Measurements from ENCODE around the gene DCTN1.
"Not testable (repeated sequence)": the region's sequence is repeated elsewhere in the genome, so short reads cannot be mapped to it uniquely, and the experiment has no call there.

DCTN1 gene

GRCh38 chr2:74368499-74368898 is 11.6 kb downstream of the DCTN1 start:
- no peak for DNase-seq

DNA sequence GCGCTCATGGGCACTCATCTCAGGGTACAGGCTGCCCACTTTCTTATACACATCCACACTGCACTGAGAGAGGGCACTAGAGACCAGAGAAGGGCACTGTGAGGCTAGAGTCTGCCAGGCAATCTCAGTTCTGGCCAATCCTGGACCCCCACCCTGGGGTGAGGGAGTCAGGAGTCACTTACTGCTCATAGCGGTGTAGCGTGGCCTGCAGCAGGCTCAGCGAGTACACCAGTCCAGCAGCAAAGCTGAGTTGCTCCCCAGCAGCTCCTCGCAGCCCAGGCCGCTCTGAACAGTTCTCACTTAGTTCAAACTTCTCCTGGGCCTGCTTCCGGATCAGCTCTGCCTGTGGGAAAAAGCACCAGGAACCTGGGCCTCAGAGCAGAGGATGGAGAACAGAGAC is 12.3 kb downstream of the DCTN1 start:
- no peak for DNase-seq

DNA sequence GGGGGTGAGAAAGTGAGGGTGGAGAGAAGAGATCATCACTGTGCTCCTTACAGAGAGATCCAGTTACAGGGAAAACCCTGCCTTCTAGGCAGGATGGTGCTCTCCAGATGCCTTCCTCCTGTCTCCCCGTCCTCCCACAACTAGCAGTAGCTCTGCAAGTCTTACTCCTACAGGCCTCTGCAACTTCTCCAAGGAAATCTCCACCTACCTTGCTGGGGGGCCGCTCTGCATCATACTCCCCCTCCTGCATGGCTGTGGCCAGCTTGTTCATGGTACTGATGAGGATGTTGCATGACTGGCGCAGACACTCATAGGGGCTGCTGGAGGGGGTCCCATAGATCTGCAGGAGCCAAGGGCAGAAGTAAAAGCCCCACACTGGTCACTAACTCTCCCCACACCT is 14.1 kb downstream of the DCTN1 start:
- no peak for DNase-seq

GRCh38 chr2:74364533-74365505 is 15.3 kb downstream of the DCTN1 start:
- no peak for DNase-seq

DNA sequence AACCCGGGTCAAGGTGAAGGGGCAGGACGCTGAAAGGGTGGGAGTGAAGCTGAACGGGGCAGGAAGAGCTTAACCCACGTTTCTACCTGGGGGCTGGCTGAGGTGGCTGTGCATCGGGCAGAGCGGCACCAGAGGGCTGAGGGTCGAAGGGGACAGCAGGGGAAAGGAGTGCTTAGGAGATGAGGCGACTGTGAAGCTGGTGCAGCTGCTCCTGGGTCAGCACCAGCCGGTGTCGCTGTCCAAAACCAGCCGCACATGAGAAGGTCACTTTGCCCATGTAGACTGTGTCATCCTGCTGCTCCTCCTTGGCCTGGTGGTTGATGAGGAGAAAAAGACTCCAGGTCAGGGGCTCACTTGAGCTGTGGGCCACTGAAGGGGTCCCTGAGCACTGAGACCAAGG is 18.8 kb downstream of the DCTN1 start:
- no peak for DNase-seq

DNA sequence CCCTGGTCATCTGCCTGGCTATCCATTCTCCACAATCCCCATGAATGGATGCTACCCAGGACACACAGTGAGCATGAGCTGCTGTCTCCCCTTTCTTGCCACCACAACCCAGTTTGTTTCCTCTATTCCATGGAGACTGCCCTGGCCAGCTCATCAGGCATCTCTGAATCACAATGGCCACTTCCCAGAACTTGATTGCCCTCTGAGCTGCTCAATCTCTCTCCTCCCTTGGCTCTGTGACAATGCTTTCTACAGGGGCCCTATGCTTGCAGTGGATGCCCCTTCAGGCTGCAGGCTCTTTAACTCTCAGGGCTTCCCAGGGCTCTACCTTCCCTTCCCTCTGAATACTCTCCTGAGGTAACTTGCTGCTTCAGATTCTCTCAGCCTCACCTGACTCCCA is 22.5 kb downstream of the DCTN1 start:
- no peak for DNase-seq

DNA sequence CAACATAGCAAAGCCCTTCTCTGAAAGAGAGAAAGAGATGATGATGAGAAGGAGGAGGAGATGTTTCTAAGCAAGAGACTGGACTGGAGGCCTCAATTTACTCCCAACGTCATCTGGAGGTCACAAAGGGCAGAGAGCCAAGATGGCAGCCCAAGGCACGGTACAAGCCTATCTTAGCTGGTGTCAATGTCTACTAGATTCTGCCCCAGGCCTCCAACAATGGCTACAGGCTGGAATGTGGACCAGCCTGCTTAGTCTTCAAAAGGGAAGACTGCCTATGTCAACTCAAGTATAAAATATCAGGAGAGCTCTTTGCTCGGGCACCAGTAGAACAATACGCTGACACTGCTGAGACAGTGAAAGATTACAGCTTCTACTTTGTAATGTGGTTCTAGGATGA is 30.2 kb downstream of the DCTN1 start:
- DNase-seq, result no peak

GRCh38 chr2:74347742-74348141 is 32.4 kb downstream of the DCTN1 start:
- no peak for DNase-seq

- no peak for DNase-seq
These were observed 32.8 kb downstream of the DCTN1 start for GRCh38 chr2:74347303-74347702.

DNA sequence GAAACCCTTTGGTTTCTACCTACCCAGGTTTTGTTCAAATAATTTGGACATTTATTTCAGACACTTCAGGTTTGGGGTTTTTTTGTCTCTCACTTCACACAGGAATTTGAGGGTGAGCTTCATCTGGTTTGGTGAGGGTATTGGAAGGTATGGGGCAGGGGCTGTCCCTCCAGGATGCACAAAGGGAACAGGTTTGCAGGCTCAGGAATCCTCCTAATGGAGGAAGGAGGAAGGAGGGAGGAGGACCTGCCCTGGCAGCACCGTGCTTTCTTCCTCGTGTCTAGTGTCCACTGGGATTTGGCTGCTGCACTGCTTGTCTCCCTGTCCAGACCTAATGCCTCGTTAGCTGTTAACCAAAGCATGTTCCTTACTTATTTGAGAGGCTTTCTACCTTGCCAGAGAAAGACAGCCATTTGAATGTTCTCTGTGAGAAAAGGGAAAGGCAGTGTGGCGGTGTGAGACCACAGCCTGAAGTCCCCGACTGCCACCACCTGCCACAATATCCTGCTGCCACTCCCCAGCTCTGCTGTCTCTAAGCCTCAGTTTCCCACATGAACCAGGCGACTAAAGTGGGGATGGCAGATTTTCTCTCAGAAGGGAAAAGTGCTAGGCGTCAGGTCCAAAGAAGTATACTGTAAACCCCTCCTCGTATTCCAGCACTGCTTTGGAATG is 34.7 kb downstream of the DCTN1 start:
- DNase-seq, result no peak

DNA sequence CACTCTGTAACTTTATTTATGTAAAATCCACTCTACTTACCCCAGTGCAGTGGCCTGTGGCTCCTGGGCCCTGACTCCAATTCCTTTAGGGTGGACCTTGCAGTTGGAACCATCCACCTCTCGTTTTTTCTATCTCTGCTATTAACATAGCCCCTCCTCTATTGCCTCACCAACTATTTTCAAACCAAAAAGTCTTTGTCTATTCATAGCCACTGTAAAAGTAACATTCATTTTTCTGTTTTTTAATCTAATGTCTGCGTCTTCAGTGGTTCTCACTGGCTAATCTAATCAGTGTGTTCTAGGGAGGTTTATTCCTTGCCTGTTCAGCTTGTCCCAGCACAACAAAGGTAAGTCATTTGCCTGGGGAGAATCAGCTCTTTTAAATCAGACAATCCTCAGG is 36.8 kb downstream of the DCTN1 start, which contains the start of gene SLC4A5:
Gene SLC4A5, minus strand, starts transcription at position 101 of the 400 bp plus-strand sequence. CDS start 28,393 bp downstream, outside the sequence.
- no peak for DNase-seq

GRCh38 chr2:74336227-74336626 is 43.9 kb downstream of the DCTN1 start:
- DNase-seq, result not testable (repeated sequence)

- DNase-seq, result peak; percentile 88
These were observed 45.2 kb downstream of the DCTN1 start for GRCh38 chr2:74334931-74335333.

DNA sequence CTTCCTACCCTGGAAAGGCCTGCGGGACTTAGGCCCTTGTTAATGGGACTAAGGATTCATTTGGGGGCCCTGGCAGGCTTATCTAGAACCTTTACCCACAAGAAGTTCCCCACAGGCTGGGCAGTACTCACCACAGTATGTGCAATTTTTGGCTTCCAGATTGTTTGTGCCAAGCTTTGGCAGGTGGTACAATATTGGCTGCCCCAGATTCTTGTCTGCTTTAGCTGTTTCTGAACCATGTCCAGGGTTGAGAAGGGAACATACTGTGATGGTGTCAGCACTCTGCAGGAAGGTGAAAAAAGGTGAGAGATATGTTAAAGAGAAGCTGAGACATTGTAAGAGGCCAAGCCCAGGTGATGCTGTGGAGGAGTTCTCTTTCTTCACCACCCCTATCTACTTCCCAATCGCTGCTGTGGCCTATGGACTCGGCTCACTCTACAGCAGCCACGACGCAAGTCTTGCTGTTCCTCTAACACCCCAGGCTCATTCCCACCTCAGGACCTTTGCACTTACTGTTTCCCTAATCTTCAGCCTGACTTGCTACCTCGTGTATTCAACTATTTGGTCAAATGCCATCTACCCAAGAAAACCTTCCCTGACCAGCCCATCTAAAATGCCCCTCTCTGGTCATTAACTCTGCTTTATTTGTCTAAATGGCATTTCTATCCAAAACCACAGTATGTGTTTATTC is 46.1 kb downstream of the DCTN1 start:
- DNase-seq, result no peak

DNA sequence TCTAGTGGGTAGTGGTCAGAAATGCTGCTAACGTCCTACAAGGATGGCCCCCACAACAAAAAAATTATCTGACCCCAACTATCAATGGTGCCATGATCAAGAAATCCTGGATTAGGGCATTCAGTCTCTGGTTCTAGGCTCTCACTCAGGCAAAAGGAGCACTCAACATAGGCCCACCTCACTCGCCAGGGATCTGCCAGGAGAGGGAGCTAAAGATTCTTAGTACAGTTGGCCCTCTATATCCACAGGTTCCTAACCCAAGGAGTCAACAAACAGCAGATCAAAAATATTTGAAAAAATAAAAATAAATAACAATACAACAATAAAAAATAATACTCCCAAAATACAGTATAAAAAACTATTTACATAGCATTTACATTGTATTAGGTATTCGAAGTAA is 46.9 kb downstream of the DCTN1 start:
- DNase-seq, result no peak

DNA sequence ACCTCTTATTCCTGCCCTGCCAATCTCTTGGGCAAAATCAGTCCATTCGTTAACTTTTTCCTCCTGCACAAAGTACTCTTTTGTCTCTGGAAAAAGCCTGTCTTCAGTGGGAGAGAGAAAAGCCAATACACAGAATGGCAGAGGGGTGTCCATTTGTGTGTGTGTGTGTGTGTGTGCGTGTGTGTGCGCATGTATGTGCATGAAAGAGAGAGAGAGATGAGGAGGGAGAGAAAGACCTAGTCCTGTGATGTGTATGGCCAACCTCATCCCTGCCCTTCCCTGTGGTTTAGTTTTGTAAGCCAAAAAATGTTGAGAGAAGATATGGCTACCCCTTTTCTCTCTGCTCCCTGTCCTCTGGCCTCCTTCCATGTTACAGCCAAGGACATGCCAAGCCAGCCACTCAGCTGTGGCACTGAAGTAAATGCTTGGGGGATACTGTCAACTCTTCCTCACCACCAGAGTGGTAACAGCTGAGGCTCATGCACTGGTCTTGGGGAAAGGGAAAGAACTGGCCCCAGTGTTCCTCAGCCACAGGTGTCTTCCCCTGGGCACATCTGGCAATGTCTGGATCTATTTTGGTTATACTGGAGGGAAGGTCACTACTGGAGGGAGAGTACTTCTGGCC is 47.4 kb downstream of the DCTN1 start:
- DNase-seq, result no peak

DNA sequence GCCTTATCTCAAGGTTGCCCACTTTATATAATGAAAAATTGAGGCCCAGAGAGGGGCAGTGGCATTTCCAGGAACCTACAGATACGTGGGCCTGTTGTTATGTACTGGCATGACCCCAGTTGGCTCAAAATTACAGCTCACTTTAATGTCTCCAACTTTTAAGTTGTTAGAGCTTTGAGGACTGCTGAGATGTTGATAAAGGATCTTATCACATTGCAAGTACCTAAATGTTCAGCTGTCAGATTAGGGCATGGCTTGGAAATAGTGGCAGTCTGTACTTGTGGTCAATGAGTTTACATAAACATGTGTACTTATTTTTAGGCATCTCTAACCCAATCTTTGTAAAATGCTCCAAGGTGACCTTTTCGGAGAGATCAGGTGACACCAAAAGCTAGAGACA is 51.5 kb downstream of the DCTN1 start:
- DNase-seq, result no peak

- no peak for DNase-seq
These were observed 52.0 kb downstream of the DCTN1 start for GRCh38 chr2:74328074-74328473.

DNA sequence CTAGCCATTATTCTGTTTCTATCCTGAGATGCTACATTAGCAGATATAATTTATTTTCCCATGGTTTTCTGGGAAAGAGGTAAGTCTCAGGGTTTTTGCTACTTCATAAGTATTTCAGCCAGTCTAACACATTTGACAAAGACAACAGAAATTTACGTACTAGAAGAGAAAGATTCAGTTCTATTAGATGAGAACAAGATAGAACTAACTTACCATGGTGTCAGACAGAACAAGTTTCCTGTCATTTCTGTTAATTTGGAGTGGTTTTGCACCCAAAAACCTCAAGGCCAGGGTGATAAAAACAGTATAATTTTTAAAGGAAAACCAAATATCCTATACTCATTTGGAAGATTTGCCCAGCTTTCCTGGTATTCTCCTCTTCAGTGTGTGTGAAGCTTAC is 52.5 kb downstream of the DCTN1 start:
- no peak for DNase-seq

- no peak for DNase-seq
These were observed 52.9 kb downstream of the DCTN1 start for GRCh38 chr2:74327199-74327598.

- no peak for DNase-seq
These were observed 54.3 kb downstream of the DCTN1 start for GRCh38 chr2:74325815-74326214.

- DNase-seq, result no peak
These were observed 58.4 kb downstream of the DCTN1 start for GRCh38 chr2:74321737-74322136.

DNA sequence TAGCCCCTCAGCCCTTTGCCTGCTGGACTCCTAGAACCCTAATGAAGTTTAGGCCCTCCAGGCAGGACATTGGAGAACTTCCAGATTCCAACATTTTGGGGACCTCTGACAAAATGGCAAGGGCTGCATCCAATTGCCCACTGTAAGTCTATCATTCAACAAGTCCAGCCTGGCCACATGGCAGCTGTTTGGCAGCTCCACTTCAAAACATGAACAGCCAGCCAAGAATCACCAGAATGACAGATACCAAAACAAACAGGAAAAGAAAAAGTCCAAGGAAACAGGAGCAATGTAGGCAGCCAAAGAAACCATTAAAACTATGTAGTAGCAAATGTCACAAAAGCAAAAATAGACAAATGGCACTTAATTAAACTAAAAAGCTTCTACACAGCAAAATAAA is 62.4 kb downstream of the DCTN1 start:
- no peak for DNase-seq
